NCI-H2196 (cell line): ENCODE results near the gene TXNDC11.
A peak's percentile ranks its signal among the peaks of the same experiment; 100 is the strongest.
"Not testable (repeated sequence)": the region's sequence is repeated elsewhere in the genome, so short reads cannot be mapped to it uniquely, and the experiment has no call there.

Experiments
- DNase-seq: peaks from one replicate; lab custom pipeline; 2025; ENCODE audit not compliant: unreplicated experiment; lab: John Stamatoyannopoulos, UW

The TXNDC11 gene, protein sequence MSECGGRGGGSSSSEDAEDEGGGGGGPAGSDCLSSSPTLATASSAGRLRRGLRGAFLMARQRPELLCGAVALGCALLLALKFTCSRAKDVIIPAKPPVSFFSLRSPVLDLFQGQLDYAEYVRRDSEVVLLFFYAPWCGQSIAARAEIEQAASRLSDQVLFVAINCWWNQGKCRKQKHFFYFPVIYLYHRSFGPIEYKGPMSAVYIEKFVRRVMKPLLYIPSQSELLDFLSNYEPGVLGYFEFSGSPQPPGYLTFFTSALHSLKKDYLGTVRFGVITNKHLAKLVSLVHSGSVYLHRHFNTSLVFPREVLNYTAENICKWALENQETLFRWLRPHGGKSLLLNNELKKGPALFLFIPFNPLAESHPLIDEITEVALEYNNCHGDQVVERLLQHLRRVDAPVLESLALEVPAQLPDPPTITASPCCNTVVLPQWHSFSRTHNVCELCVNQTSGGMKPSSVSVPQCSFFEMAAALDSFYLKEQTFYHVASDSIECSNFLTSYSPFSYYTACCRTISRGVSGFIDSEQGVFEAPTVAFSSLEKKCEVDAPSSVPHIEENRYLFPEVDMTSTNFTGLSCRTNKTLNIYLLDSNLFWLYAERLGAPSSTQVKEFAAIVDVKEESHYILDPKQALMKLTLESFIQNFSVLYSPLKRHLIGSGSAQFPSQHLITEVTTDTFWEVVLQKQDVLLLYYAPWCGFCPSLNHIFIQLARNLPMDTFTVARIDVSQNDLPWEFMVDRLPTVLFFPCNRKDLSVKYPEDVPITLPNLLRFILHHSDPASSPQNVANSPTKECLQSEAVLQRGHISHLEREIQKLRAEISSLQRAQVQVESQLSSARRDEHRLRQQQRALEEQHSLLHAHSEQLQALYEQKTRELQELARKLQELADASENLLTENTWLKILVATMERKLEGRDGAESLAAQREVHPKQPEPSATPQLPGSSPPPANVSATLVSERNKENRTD

GRCh38 chr16:11742536-11743307, at the start of gene TXNDC11:
TSS of gene TXNDC11 (minus strand) at chr16:11742857. CDS start at chr16:11742730, 127 bp downstream.
- DNase-seq, result peak; percentile 99

GRCh38 chr16:11791144-11791828, 48.6 kb upstream of the TXNDC11 start:
- DNase-seq, result peak; percentile 40

DNA sequence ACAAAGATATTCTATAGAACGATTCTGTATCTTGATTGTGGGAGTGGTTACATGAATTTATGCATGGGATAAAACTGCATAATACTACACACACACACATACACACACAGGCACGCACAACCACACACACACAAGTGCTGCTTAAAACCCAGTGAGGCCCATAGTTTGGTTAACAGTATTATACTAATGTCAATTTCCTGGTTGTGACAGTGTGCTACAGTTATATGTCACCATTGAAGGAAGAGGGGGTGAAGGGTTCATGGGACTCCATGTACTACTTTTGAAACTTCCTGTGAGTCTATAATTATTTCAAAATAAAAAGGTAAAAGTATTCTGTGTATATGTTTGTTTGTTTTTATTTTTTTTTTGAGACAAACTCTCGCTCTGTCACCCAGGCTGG, 46.3 kb upstream of the TXNDC11 start:
- no peak for DNase-seq

DNA sequence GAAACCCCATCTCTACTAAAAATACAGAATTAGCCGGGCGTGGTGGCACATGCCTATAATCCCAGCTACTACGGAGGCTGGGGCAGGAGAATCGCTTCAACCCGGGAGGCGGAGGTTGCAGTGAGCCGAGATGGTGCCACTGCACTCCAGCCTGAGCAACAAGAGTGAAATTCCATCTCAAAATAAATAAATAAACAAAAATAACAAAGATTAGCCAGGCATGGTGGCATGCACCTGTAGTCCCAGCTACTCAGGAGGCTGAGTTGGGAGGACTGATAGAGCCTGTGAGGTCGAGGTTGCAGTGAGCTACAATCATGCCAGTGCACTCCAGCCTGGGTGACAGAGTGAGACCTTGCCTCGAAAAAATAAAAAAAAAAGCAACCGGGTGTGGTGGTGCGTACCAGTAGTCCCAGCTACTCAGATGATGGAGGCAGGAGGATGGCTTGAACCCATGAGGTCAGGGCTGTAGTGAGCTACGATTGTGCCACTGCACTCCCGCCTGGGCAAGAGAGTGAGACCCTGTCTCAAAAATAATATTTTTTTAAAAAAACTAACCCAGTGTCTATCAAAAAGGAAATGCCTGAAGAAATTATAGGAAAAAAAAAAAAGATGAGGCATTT, 42.4 kb upstream of the TXNDC11 start:
- not testable (repeated sequence) for DNase-seq

- DNase-seq, result not testable (repeated sequence)
These were observed 41.7 kb upstream of the TXNDC11 start for GRCh38 chr16:11784381-11784780.

- no peak for DNase-seq
These were observed 41.3 kb upstream of the TXNDC11 start for GRCh38 chr16:11784038-11784369.

- no peak for DNase-seq
These were observed 40.8 kb upstream of the TXNDC11 start for GRCh38 chr16:11783319-11784037.

- peak; percentile 29 for DNase-seq
These were observed 39.1 kb upstream of the TXNDC11 start for GRCh38 chr16:11781773-11782172.

DNA sequence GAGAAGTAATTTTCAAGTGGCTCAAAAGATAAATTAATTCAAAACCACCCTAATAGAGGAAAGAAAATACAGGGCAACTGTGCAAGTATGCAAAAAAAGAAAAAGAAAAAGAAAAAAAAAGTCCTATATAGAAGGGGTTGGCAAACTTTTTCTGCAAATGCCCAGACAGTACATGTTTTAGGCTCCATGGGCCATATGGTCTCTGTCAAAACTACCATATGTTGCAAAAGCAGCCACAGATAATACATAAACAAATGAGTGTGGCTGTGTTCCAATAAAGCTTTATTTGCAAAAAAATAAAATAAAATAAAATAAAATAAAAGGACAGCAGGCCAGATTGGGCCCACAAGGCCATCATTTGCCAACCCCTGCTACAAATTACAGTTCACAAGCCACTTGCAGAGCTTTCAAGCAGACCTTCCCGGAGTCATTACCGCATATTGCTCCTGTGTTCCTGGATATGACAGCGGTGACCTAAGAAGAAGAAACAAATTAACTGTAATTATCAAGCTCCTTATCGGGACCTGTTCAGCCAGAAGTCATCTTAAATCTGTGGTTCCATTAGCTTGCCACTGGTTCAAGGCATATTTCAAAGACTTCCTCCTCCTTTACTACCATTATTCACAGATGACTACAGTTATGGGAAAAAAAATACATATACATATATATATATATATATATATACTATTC, 38.5 kb upstream of the TXNDC11 start:
- no peak for DNase-seq

- DNase-seq, result no peak
These were observed 36.4 kb upstream of the TXNDC11 start for GRCh38 chr16:11779074-11779473.

DNA sequence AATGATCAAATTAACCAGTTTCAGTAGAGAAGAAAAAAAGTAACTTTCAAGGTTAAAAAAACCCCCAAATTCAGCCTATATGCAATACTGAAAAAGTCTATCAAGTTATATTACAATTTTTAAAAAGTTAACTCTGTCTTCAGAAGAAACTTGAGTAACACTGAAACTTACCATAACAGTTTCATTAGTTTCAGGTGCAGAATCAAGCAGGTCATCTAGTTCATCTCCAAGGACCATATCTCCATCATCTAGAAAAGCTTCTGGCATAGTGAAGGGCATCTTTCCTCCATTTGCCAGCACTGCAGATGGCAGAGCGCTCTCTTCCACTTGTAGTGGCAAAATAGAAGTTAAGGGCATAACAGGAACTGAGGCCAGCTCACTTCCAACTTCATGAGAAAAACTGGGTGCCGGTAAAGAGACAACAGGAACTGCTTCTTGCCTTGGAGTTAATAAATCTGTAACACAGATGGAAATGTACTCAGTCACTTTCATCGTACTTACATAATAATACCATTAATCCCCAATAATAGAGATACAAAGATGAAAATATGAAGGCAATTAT, 31.5 kb upstream of the TXNDC11 start:
- no peak for DNase-seq

DNA sequence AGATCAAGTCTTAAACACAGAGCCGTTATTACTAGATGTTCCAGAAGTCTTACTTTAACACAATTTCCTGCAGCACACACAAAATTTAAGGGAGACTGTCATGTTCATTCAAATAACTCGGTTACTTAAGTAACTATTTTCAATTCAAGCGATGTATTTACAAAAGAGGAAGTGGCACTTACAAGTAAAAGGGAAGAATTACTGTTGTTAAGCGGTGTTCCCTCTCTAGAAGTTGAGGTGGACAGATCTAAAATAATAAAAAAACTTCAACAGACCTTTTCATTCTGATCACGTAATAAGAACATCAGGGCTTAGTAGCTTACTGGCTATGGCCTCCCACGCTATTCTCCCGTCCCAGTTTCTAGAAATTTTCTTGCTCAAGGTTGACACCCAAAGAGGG, 26.2 kb upstream of the TXNDC11 start:
- no peak for DNase-seq

GRCh38 chr16:11762431-11762830, 19.8 kb upstream of the TXNDC11 start:
- DNase-seq, result no peak

GRCh38 chr16:11759997-11760396, 17.3 kb upstream of the TXNDC11 start:
- DNase-seq, result no peak

DNA sequence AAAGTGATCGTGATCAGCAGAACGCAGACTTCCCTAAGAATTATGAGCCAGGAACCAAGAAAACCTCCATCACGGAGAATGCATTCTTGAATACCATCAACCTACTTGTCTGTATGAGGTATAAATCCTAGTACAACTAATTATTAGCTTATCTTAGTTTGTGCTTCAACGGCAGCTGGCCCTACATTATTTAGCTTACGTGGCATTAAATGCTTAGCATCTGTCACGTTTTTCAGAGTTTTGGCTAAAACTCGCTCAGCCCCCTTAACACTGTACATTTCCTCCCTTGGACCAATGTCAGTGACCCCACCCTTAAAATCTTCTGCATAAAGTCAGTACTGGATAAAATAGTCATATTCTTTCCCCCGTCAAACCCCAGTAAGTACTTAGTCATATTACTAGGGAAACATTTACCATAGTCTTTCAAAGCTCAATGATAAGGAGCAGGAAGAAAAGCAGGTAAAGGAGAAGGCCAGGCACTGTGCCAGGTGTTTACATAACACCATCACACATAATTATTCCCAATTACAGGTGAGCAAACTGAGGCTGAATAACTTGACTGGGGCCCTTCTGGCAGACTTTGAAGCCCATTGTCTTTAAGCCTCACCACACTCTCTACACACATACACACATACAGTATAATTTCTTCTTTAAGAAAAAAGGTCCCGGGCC, 16.6 kb upstream of the TXNDC11 start:
- DNase-seq, result peak; percentile 19

DNA sequence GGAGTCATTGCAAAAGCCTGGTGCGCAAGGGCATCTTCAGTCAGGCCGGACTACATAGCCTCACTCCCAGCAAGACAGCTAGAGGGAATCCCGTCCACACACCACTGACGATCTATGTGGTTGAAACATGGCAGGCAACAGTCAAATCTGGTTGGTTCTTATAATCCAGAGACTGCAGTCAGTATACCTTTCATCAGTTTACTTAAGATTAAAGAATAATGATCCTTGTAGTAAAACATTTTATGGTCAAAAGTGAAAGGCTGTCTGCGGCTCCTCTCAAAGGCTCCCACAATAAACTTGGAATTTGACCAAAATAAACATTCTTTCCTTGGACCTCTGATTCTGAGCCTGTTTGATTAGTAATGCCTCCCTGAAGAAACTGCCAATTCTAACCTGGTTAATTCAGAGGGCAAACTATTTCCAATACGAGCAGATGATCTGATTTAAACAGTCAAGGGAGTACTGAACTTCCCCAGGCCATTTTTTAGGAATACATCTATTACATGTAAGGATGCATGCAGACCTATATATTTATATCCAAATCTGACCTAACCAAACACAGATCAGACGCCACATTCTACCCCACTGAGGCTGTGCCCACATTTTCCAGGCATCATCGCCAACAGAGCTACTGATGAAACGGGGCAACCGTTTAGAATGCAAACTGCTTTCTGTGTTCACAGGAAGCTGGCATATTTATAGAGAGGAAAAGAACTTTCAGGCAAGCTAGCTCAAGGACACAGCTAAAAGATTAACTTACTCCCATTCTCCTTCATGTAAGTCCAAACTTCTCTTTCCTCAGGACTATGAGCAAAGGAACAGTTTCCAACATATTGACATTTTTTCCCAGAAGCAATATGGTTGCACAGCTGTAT, 15.3 kb upstream of the TXNDC11 start:
- peak; percentile 53 for DNase-seq

GRCh38 chr16:11756248-11756647, 13.6 kb upstream of the TXNDC11 start:
- no peak for DNase-seq
